OCI-LY3 (cell line): Measurements from ENCODE around the gene CD46.

Experiments used
- CTCF ChIP-seq: fragments of 200-600, 300-600 bp; sonication (generic); IDR thresholded peaks from 2 replicates; pipeline ENCODE4 v1.5.1; 2014; ENCODE audit warnings: antibody characterized with exemption, low read length, low read depth
- EZH2phosphoT487 ChIP-seq: fragments of 200-600 bp; shearing (Covaris generic); IDR thresholded peaks from 2 replicates; pipeline ENCODE4 v1.6.1; 2018; ENCODE audit warnings: antibody characterized with exemption, mixed run types, low read depth

GRCh38 chr1:207824691-207825408, 73.0 kb downstream of the CD46 start:
- TF ChIP-seq CTCF (no peak), EZH2phosphoT487 (no peak)
